CD14-positive monocyte (primary cell): ENCODE results near the gene FIBCD1. TPM values are rescaled to one million over a fixed set of nuclear protein-coding genes. Genes with fewer than 3 reads are reported as not detected.

ENCODE experiments used
- DNase-seq, 3 donors: peaks; one replicate each; pipeline ENCODE4 v3.0.0-alpha.2; 2011 to 2022
- H2AFZ ChIP-seq: 2 replicates; pipeline ENCODE4 v1.6.0; 2012; ENCODE audit warnings: mild to moderate bottlenecking, low read depth, low read length, inconsistent platforms; ENCODE audit not compliant: insufficient read depth, poor library complexity, severe bottlenecking
- H3K27ac ChIP-seq, 2 donors: 1 replicate in 1 of 2; 2 replicates in 1 of 2; pipeline ENCODE4 v1.5.1; 2012 to 2013; ENCODE audit warnings: low read length in 2 of 2, control low read depth in 1 of 2, inconsistent platforms in 1 of 2, low read depth in 1 of 2, mild to moderate bottlenecking in 1 of 2
- H3K27me3 ChIP-seq, 2 donors: one replicate each; pipeline versions ENCODE4 v1.6.0 to v1.6.1; 2011 to 2013; ENCODE audit warnings: low read length in 2 of 2; ENCODE audit not compliant: control insufficient read depth in 2 of 2, insufficient read depth in 2 of 2
- H3K36me3 ChIP-seq, 2 donors: replicated peaks in 1 of 2; 1 replicate in 1 of 2; 2 replicates in 1 of 2; pipeline versions ENCODE4 v1.5.1 to v1.6.1; 2012 to 2013; ENCODE audit warnings: low read length in 2 of 2, control low read depth in 1 of 2, inconsistent platforms in 1 of 2, mild to moderate bottlenecking in 1 of 2; ENCODE audit not compliant: insufficient read depth in 2 of 2, control insufficient read depth in 1 of 2
- H3K4me1 ChIP-seq, 2 donors: 1 replicate in 1 of 2; 2 replicates in 1 of 2; pipeline versions ENCODE4 v1.5.1 to v1.6.1; 2012 to 2013; ENCODE audit warnings: low read length in 2 of 2, control low read depth in 1 of 2, inconsistent platforms in 1 of 2, mild to moderate bottlenecking in 1 of 2, moderate library complexity in 1 of 2; ENCODE audit not compliant: insufficient read depth in 2 of 2, control insufficient read depth in 1 of 2
- H3K4me2 ChIP-seq: replicated peaks from 2 replicates; pipeline ENCODE3; 2012; ENCODE audit warnings: low read length, moderate library complexity, mild to moderate bottlenecking; ENCODE audit not compliant: poor library complexity, severe bottlenecking; ENCODE audit errors: extremely low read depth
- H3K4me3 ChIP-seq, 3 experiments: fragments of 200-600 bp in 1 of 3; sonication (generic) in 1 of 3; replicated peaks in 1 of 3; 1 replicate in 2 of 3; 2 replicates in 1 of 3; pipeline ENCODE4 v1.5.1; 2011 to 2013; ENCODE audit warnings: low read length in 3 of 3, mild to moderate bottlenecking in 3 of 3, control low read depth in 2 of 3, low read depth in 2 of 3, inconsistent platforms in 1 of 3, moderate library complexity in 1 of 3
- H3K79me2 ChIP-seq: 2 replicates; pipeline ENCODE4 v1.6.0; 2012; ENCODE audit warnings: mild to moderate bottlenecking, control low read depth, inconsistent platforms, low read length, moderate library complexity; ENCODE audit not compliant: insufficient read depth
- H3K9ac ChIP-seq: 2 replicates; pipeline ENCODE4 v1.6.0; 2017; ENCODE audit warnings: low read length, mild to moderate bottlenecking; ENCODE audit not compliant: insufficient read depth, poor library complexity, severe bottlenecking
- H3K9me3 ChIP-seq, 2 donors: replicated peaks in 1 of 2; 1 replicate in 1 of 2; 2 replicates in 1 of 2; pipeline versions ENCODE4 v1.5.1 to v1.6.1; 2012 to 2013; ENCODE audit warnings: low read length in 2 of 2, control low read depth in 1 of 2; ENCODE audit not compliant: control insufficient read depth in 1 of 2, insufficient read depth in 1 of 2
- H4K20me1 ChIP-seq: 2 replicates; pipeline ENCODE4 v1.6.0; 2012; ENCODE audit warnings: mild to moderate bottlenecking, low read length, control low read depth, moderate library complexity; ENCODE audit not compliant: insufficient read depth
- H3K27ac Mint-ChIP-seq, 7 donors: one replicate each; pipeline ENCODE4 v1.8.0; 2020; ENCODE audit warnings: mild to moderate bottlenecking in 7 of 7, mixed read lengths in 7 of 7, moderate library complexity in 6 of 7, inconsistent platforms in 2 of 7
- H3K27me3 Mint-ChIP-seq, 3 donors: one replicate each; pipeline ENCODE4 v1.8.0; 2021 to 2022; ENCODE audit warnings: low read depth in 3 of 3, mild to moderate bottlenecking in 3 of 3, mixed read lengths in 3 of 3, moderate library complexity in 3 of 3, inconsistent platforms in 1 of 3
- H3K36me3 Mint-ChIP-seq, 2 donors: one replicate each; pipeline ENCODE4 v1.8.0; 2020; ENCODE audit warnings: mixed read lengths in 2 of 2, inconsistent platforms in 1 of 2, mild to moderate bottlenecking in 1 of 2
- H3K4me1 Mint-ChIP-seq: one replicate; pipeline ENCODE4 v1.8.0; 2020; ENCODE audit warnings: mild to moderate bottlenecking, mixed read lengths
- H3K4me3 Mint-ChIP-seq, 2 donors: one replicate each; pipeline ENCODE4 v1.8.0; 2020; ENCODE audit warnings: mild to moderate bottlenecking in 2 of 2, mixed read lengths in 2 of 2, moderate library complexity in 1 of 2
- H3K9me3 Mint-ChIP-seq, 7 donors: one replicate each; pipeline ENCODE4 v1.8.0; 2020 to 2022; ENCODE audit warnings: mixed read lengths in 7 of 7, mild to moderate bottlenecking in 6 of 7, moderate library complexity in 6 of 7, inconsistent platforms in 2 of 7
- CTCF ChIP-seq: fragments of 200-600 bp; IDR thresholded peaks from one replicate; pipeline ENCODE4 v1.8.0; 2022; ENCODE audit warnings: antibody characterized with exemption, mild to moderate bottlenecking
- WGBS: methylation state at CpG from one replicate; pipeline ENCODE4 v1.1.5; 2013; ENCODE audit warnings: missing lambda C conversion rate; ENCODE audit not compliant: insufficient coverage; 5-methylcytosine and 5-hydroxymethylcytosine counted together
- intact Hi-C, 2 donors: fragments of 100-400 bp; cut with micrococcal nuclease; formaldehyde crosslinking; loops; one replicate each; pipeline versions ENCODE4 v1.15.0 to v1.15.1; 2023
- polyA plus RNA-seq, 3 donors: library from polyadenylated mRNA; depleted of rRNA in 1 of 3; unstranded in 2 of 3; stranded (reverse) in 1 of 3; fragments of 300-500 nt in 2 of 3; fragments of >200 nt in 1 of 3; fragmentation: Illumina TruSeq in 2 of 3; gene quantifications; 1 replicate in 2 of 3; 2 replicates in 1 of 3; pipeline ENCODE4 v1.2.3, GENCODE V29; 2012 to 2021

FIBCD1 gene
- polyA plus RNA-seq, 3 donors, result not detected

- Mint-ChIP-seq H3K4me1 (no peaks in the 10 kb centered on the region), H3K9me3 (no peaks in the 10 kb centered on the region), H3K27ac (peak overlapping the region in 1 of 7 donors; percentile 35), H3K36me3 (peaks cover 45 to 50% of the 10 kb centered on the region in 2 donors), H3K4me3 (no peak overlapping the region), H3K27me3 (peaks cover 0 to 2% (median 0%) of the 10 kb centered on the region in 3 donors)
- DNase-seq, result no peak
- Histone ChIP-seq H3K79me2 (peaks cover 14% of the 10 kb centered on the region), H3K4me3 (no peak overlapping the region), H3K27ac (no peak overlapping the region), H3K9ac (no peak overlapping the region), H3K4me1 (no peaks in the 10 kb centered on the region), H2AFZ (no peak overlapping the region), H4K20me1 (no peaks in the 10 kb centered on the region), H3K9me3 (no peaks in the 10 kb centered on the region), H3K4me2 (no peak overlapping the region), H3K27me3 (no peaks in the 10 kb centered on the region), H3K36me3 (peaks cover 27 to 61% of the 10 kb centered on the region in 2 donors)
- 98% methylated on average over 9 of the region's 9 CpGs for WGBS
- no peak for TF ChIP-seq CTCF
- intact Hi-C loops, result no loop called here
Measured at GRCh38 chr9:130854835-130855234, 84.2 kb downstream of the FIBCD1 start.

GRCh38 chr9:130854092-130854491 lies 85.0 kb downstream of the FIBCD1 start:
- Histone ChIP-seq H2AFZ (no peak overlapping the region), H3K27ac (no peak overlapping the region), H3K27me3 (no peaks in the 10 kb centered on the region), H3K79me2 (peaks cover 21% of the 10 kb centered on the region), H3K36me3 (peaks cover 26 to 53% of the 10 kb centered on the region in 2 donors), H3K9ac (no peak overlapping the region), H3K4me2 (no peak overlapping the region), H3K4me3 (no peak overlapping the region), H4K20me1 (no peaks in the 10 kb centered on the region), H3K4me1 (no peaks in the 10 kb centered on the region), H3K9me3 (no peaks in the 10 kb centered on the region)
- WGBS, result 98% methylated on average over 4 of the region's 8 CpGs
- Mint-ChIP-seq H3K27me3 (peaks cover 0 to 2% (median 0%) of the 10 kb centered on the region in 3 donors), H3K4me3 (no peak overlapping the region), H3K36me3 (peaks cover 44 to 45% of the 10 kb centered on the region in 2 donors), H3K9me3 (no peaks in the 10 kb centered on the region), H3K27ac (no peak overlapping the region), H3K4me1 (no peaks in the 10 kb centered on the region)
- intact Hi-C loops, result no loop called here
- DNase-seq, result no peak
- TF ChIP-seq CTCF, result no peak
